DMS 273 (cell line): ENCODE results near the gene TMEM190.
"Not testable (repeated sequence)": the region's sequence is repeated elsewhere in the genome, so short reads cannot be mapped to it uniquely, and the experiment has no call there.

Experiments used
- DNase-seq: peaks from one replicate; lab custom pipeline; 2025; ENCODE audit not compliant: unreplicated experiment; lab: John Stamatoyannopoulos, UW

TMEM190 gene

DNA sequence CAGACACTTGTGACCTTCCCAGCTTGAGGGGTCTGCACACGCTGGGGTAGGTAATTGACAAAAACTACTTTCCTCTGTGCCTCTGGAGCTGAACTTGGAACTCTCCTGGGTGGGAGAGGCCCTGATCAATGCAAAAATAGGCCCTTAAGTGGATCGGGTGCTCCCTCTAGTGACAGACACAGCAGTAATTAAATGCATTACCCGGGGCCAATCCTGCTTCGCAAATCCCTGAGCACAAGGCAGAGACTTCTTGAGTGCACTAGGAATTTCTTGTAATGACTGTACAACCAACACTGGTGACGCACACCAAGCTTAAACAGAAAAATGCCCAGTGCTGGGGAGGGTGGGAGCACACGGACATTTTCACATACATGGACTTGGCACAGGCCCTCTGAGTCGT is 41.6 kb downstream of the TMEM190 start:
- DNase-seq, result peak; percentile 88

DNA sequence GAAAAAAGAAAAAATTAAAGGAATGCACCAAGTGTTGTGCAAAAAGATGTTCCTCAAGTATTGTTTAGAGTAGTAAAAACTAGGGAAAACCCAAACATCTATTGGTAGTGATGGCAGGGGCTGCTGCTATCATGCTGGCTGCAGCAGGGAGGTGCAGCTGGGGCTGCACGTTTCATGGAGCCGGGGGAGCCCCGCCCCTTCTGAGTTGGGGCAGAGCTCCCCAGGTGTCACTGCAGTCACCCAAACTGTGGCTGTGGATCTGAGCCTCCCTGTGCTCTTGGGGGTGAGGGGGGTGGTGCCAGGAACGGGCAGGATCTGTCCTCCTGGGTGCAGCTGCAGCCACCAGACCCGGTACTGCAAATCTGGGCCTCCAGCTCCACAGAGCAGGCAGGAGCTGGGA is 42.5 kb downstream of the TMEM190 start:
- DNase-seq, result no peak

DNA sequence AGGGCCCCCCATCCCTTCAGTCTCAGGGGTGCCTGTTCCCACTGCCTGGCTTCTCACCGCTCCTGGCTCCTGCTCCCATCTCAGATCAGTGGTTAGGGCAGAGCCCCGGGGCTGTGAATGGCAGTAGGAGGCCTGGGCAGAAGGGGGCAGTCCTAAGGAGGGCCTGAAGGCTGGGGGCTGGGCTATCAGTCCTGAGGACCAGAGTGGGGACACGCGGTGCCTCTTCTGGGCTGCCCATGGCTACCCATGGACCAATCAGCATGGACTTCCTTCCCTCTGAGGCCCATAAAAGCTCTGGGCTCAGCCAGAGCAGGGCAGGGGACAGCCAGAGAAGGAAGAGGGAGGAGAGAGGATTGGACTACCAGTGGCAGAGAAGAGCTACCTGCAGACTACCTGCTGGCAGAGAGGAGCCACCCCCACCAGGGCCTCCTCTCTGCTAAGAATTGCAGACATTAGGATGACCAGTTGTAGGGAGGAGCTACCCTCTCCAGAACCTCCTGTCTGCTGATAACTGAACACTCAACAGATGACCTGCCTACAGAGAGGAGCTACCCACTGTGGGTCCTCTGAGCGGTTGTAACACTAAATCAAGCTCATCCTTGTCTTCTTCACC is 43.1 kb downstream of the TMEM190 start:
- DNase-seq, result no peak

DNA sequence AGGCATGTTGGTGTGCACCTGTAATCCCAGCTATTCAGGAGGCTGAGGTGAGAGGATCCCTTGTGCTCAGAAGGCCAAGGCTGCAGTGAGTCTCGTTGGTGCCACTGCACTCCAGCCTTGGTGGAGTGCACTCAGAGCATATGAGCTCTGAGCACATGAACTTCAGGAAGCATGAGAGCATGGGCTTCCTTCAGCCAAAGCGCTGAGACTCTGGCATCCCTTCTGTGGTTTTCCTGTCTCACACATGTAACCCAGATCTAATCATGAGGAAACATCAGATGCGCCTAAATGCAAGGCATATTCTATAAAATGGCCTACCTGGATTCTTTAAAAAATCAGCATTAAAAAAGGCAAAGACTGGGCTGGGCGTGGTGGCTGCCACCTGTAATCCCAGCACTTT is 44.7 kb downstream of the TMEM190 start:
- DNase-seq, result not testable (repeated sequence)

DNA sequence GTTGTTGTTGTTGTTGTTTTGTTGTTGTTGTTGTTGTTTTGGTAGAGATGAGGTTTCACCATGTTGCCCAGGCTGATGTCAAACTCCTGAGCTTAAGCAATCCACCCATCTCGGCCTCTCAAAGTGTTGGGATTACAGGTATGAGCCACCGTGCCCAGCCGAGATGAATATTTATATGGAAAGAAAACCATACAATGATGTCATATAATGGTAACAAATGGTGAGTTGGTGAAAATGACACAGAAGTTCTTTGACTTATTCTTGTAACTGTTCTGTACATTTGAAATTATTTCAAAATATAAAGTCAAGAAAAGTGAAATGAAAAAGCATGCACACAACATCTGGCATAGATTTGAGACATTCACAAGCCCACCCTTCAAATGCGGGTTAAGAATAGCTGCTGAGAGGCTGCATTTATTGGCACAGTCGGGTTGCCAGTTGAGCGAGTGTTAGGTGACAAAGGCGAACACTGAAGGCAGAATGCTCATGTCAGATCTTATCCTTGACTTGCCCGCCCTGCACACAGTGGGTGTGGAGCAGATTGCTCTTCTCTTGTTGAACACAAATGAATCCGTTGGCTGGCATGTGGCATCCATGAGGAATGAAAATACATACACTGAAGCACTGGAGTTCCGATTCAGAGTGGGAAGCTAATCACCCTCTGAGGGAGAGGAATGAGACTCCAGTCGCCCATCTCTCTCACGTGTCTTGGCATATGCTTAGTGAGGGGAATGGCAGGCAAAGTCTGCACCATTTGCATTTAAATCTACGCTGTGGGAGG is 46.8 kb downstream of the TMEM190 start:
- peak; percentile 53 for DNase-seq

DNA sequence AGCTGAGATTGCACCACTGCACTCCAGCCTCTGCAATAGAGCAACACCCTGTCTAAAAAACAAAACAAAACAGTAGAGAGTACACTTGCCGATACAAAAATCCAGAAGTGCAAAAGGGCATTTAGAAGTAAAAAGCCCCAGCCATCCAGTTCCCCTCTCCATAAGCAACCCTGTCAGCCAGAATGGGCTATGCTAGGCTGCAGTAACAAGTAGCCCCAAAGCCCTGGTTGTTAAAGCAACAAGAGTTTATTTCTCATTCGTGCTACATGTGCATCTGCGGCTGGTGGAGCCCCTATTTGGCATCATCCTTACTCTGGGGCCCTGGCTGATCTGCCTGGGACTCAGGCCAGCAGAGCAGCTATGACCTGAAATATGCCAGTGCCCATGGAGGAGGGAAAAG is 47.9 kb downstream of the TMEM190 start:
- no peak for DNase-seq

DNA sequence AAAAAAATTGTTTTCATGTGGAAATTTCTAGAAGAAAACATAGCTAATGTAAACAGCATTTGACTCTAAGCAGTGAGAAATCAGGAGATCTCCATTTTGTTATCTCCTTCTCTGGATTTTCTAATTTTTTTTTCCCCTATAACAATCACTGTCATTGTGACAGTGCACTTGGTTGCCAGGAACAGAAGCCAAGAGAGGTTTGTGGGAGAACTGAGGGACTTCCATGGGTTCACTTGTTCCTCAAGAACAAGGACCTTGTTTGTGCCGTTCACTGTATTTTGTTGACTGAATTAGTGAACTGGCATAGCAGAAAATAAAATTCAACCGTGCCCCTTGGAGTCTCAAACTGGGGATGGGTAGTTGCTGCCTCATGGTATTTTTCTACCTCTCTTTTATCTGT is 49.4 kb downstream of the TMEM190 start:
- no peak for DNase-seq
